ENCODE measurements around the gene PARP2. TPM values are rescaled to one million over a fixed set of nuclear protein-coding genes. Genes with fewer than 3 reads are reported as not detected.
"Not testable (repeated sequence)": the region's sequence is repeated elsewhere in the genome, so short reads cannot be mapped to it uniquely, and the experiment has no call there.

PARP2 gene
- total RNA-seq, 2 experiments from 2014 or later, result 46.3 to 47.3 TPM

DNA sequence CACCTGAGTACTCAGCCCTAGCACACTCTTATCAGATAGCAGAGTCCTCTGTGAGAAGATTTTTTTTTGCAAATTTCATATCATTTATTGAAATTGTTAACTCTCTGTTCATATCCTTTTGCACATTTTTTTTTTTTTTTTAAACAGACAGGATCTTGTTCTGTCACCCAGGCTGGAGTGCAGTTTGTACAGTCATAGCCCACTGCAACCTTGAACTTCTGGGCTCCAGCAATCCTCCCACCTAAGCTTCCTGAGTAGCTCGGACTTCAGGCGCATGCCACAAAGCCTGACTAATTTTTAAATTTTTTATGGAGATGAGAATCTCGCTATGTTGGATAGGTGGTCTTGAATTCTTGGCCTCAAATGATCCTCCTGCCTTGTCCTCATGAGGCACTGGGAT lies 4.3 kb downstream of the PARP2 start:
- intact Hi-C loops (cut with micrococcal nuclease), result no loop called here
- no peak for DNase-seq
- Mint-ChIP-seq H3K4me3 (no peak overlapping the region), H3K9me3 (peaks cover 2% of the 10 kb centered on the region), H3K27ac (no peak overlapping the region), H3K4me1 (ENCODE audit: low read depth) (peaks cover 19% of the 10 kb centered on the region), H3K36me3 (peaks cover 50% of the 10 kb centered on the region), H3K27me3 (peaks cover 3% of the 10 kb centered on the region)
- ChIA-PET POLR2A (no interaction called here), CTCF (interaction anchor here (1.0 to 6.0 kb wide), 2 partner anchors 20 to 68 kb away, joined by 5 to 26 read pairs; no protein-coding TSS in a partner anchor)

DNA sequence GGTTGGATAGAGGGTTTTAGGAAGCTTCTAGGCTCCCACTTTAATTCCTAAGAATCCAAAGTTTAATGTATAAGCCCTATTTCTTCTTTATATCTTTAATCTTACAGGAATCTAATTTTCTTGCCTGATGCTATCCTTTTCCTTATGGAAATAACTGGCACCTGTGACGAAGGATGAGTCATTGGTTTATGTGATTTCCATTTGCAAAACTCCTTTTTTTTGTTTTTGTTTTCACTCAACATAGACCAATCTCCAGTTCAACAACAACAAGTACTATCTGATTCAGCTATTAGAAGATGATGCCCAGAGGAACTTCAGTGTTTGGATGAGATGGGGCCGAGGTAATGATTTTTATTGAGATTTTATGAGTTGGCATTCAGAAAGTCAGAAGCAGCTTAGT lies 6.8 kb downstream of the PARP2 start:
- ChIA-PET POLR2A (no interaction called here), CTCF (interaction anchor here (1.3 to 6.0 kb wide), 3 partner anchors 21 to 65 kb away, joined by 4 to 26 read pairs (median 5); no protein-coding TSS in a partner anchor)
- peak overlapping the region; percentile 4 for H3K27ac Mint-ChIP-seq
- peaks cover 4% of the 10 kb centered on the region for H3K4me1 Mint-ChIP-seq (ENCODE audit: low read depth)
- no peaks in the 10 kb centered on the region for H3K9me3 Mint-ChIP-seq
- peaks cover 48% of the 10 kb centered on the region for H3K36me3 Mint-ChIP-seq
- no peak overlapping the region for H3K4me3 Mint-ChIP-seq
- no peak for DNase-seq
- intact Hi-C loops (cut with micrococcal nuclease), result no loop called here
- no peaks in the 10 kb centered on the region for H3K27me3 Mint-ChIP-seq

DNA sequence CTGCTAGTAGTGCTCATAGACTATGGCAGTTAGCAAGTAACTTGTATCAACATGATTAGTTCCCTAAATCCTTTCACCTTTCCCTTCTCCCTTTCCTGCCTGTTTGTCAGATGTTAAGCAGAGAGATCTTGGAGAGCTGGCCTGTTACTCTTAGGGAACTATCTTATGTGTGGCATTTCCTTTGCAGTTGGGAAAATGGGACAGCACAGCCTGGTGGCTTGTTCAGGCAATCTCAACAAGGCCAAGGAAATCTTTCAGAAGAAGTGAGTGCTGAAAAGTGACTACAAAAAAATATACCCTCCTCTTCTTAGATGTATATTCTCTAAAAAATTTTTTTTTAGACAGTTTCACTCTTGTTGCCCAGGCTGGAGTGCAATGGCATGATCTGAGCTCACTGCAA lies 7.4 kb downstream of the PARP2 start:
- no peaks in the 10 kb centered on the region for H3K9me3 Mint-ChIP-seq
- ChIA-PET POLR2A (no interaction called here), CTCF (interaction anchor here (6.0 kb wide), 1 partner anchor 24 kb away, joined by 26 read pairs; no protein-coding TSS in a partner anchor)
- H3K27me3 Mint-ChIP-seq, result no peaks in the 10 kb centered on the region
- intact Hi-C loops (cut with micrococcal nuclease), result no loop called here
- no peaks in the 10 kb centered on the region for H3K4me1 Mint-ChIP-seq (ENCODE audit: low read depth)
- peaks cover 47% of the 10 kb centered on the region for H3K36me3 Mint-ChIP-seq
- no peak overlapping the region for H3K27ac Mint-ChIP-seq
- H3K4me3 Mint-ChIP-seq, result no peak overlapping the region
- no peak for DNase-seq

DNA sequence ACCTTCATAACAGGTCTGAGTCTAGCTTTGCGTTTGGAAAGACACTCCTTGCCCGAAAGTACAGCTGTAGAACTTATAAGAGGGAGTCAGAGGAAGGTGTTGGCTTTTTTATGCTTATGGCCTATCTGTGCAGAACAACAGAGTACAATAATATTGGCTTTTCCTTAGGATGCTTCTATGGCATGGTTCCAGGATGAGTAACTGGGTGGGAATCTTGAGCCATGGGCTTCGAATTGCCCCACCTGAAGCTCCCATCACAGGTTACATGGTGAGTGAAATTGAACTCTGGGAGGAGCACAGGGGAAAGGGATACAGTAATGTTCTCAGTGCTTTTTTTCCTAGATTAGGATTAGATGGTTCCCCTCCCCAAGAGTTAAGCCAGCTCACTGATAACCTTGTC lies 13.0 kb downstream of the PARP2 start:
- H3K4me1 Mint-ChIP-seq (ENCODE audit: low read depth), result peaks cover 11% of the 10 kb centered on the region
- no peak overlapping the region for H3K27ac Mint-ChIP-seq
- CTCF ChIA-PET, result interaction anchor here (1.0 to 1.1 kb wide), 2 partner anchors 29 to 59 kb away, joined by 3 to 5 read pairs; no protein-coding TSS in a partner anchor
- intact Hi-C loops (cut with micrococcal nuclease), result no loop called here
- H3K4me3 Mint-ChIP-seq, result no peak overlapping the region
- POLR2A ChIA-PET, result interaction anchor here (2.3 kb wide), 1 partner anchor 13 kb away, joined by 8 read pairs; the partner anchor contains the start of gene PARP2
- no peaks in the 10 kb centered on the region for H3K27me3 Mint-ChIP-seq
- H3K36me3 Mint-ChIP-seq, result peaks cover 64% of the 10 kb centered on the region
- DNase-seq, result no peak
- H3K9me3 Mint-ChIP-seq, result no peaks in the 10 kb centered on the region

DNA sequence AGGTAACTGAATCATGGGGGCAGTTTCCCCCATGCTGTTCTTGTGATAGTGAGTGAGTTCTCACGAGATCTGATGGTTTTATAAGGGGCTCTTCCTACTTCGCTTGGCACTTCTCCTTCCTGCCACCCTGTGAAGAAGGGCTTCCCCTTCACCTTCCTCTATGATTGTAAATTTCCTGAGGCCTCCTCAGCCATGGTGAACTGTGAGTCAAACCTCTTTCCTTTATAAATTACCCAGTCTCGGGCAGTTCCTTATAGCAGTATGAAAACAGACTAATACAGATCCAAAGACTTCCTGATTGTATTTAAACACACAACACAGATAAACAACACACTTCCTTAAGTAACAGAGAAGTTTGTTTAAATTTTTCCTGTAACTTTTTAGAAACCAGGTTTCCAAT lies 15.0 kb downstream of the PARP2 start:
- CTCF ChIA-PET, DNase-seq: not testable (repeated sequence)

DNA sequence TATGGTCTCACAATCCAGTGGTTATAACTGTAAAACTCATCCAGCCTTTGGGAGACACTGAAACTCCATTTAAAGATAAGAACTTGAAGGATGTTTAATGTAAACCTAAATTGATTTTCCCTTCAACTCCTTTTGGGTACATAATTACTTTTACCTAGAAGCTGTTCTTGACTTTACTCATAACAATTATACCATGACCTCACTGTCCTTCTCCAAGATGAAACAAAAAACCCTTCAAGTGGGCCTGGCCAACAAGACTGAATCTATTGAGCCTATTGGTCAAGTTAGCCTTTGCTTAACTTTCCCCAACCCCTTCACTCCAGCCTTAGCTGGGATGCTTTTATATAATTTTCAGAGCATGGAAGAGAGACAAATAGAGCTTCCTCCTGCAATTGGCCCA lies 22.5 kb downstream of the PARP2 start:
- intact Hi-C loops (cut with micrococcal nuclease), result loop anchor here (2.0 kb wide), 1 partner anchor 33 kb away; the partner anchor contains the start of gene CCNB1IP1
- ChIA-PET CTCF (interaction anchor here (1.0 kb wide), 1 partner anchor 48 kb away, joined by 3 read pairs; no protein-coding TSS in a partner anchor), POLR2A (interaction anchor here (1.0 to 1.8 kb wide), 3 partner anchors 11 to 35 kb away, joined by 3 to 6 read pairs (median 6); partner anchors contain the start of gene PARP2)
- H3K9me3 Mint-ChIP-seq, result peaks cover 3% of the 10 kb centered on the region
- no peak overlapping the region for H3K27ac Mint-ChIP-seq
- H3K4me1 Mint-ChIP-seq (ENCODE audit: low read depth), result peaks cover 29% of the 10 kb centered on the region
- no peak for DNase-seq
- H3K36me3 Mint-ChIP-seq, result peaks cover 42% of the 10 kb centered on the region
- no peaks in the 10 kb centered on the region for H3K27me3 Mint-ChIP-seq
- no peak overlapping the region for H3K4me3 Mint-ChIP-seq

More for the DNA sequence above, 15.0 kb downstream of the PARP2 start:
- H3K4me1 Mint-ChIP-seq (ENCODE audit: low read depth), result peaks cover 11% of the 10 kb centered on the region
- intact Hi-C loops (cut with micrococcal nuclease); H3K9me3 Mint-ChIP-seq; H3K4me3 Mint-ChIP-seq; POLR2A ChIA-PET; H3K27me3 Mint-ChIP-seq: not testable (repeated sequence)
- peaks cover 55% of the 10 kb centered on the region for H3K36me3 Mint-ChIP-seq
- H3K27ac Mint-ChIP-seq, result peak overlapping the region; percentile 68

DNA sequence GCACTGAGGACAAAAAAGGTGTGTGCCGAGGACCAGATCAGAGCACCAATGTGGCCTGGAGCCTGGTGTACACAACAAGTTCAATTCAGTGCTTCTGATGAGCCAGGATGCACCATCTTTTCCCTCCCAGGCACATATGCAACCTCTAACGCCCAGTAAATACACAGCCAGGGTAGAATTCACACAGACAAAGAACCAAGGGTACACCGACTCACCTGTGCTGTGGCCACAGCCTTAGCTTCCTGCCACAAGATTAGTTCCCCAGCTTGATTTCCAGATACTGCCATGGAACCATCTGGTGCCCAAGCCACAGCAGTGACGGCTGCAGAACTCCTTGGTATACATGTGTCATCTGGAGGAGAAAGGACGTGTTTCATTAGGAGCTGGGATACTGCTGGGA lies 29.4 kb downstream of the PARP2 start:
- intact Hi-C loops (cut with micrococcal nuclease), result no loop called here
- Mint-ChIP-seq H3K9me3 (peaks cover 2% of the 10 kb centered on the region), H3K27ac (no peak overlapping the region), H3K27me3 (no peaks in the 10 kb centered on the region), H3K4me3 (no peak overlapping the region), H3K36me3 (peaks cover 69% of the 10 kb centered on the region), H3K4me1 (ENCODE audit: low read depth) (peaks cover 8% of the 10 kb centered on the region)
- POLR2A ChIA-PET, result no interaction called here
- DNase-seq, result peak; percentile 16
- CTCF ChIA-PET, result no interaction called here

DNA sequence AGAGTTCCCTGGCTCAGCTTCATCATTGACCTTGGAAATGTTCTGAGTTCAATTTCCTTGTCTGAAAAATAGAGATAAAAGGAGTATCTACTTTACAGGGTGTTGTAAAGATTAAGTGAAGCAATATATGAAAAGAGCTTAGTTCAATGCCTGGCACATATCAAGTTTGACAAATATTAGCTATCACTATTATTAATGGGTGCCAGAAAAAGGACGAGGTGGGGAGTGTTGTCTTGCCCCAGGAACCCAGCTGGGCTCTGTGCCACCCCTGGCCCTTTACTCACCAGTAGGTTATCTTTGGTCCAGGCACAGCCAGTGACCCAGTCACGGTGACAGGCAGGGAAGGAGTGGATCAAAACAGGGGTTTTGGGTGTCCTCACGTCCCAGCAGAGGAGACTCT lies 32.0 kb downstream of the PARP2 start:
- CTCF ChIA-PET, result interaction anchor here (1.1 to 1.5 kb wide), 2 partner anchors 39 to 238 kb away, joined by 3 read pairs; no protein-coding TSS in a partner anchor
- Mint-ChIP-seq H3K4me1 (ENCODE audit: low read depth) (no peaks in the 10 kb centered on the region), H3K4me3 (no peak overlapping the region), H3K27ac (no peak overlapping the region), H3K36me3 (peaks cover 58% of the 10 kb centered on the region), H3K9me3 (no peaks in the 10 kb centered on the region), H3K27me3 (no peaks in the 10 kb centered on the region)
- POLR2A ChIA-PET, result interaction anchor here (0.9 kb wide), 1 partner anchor 10 kb away, joined by 3 read pairs; no protein-coding TSS in a partner anchor
- no peak for DNase-seq
- intact Hi-C loops (cut with micrococcal nuclease), result no loop called here

DNA sequence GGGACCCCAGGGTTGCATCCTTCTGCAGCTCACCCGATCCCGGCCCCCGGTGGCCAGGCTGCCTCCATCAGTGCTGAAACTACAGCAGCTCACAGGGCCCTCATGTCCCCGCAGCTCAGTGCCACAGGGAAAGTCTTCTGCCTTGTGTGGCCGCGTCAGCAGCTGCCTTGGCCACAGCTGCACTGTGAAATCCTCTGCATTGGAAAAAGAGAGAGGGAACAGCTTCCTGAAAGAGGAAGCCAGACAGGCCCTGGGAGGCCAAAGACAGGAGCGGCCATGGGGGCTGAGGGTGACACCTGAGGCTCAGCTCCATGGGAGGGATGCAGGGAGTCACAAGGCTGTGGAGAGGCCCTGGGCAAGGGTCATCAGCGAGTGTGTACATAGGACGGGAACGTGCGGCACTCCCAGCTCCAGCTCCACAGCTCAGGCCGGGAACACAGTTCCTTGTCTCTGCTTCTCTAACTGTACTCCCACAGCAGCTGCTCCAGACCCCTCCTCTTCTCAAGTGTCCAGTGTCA lies 32.7 kb downstream of the PARP2 start:
- Mint-ChIP-seq H3K36me3 (peaks cover 59% of the 10 kb centered on the region), H3K4me3 (no peak overlapping the region), H3K27me3 (no peaks in the 10 kb centered on the region), H3K27ac (no peak overlapping the region), H3K4me1 (ENCODE audit: low read depth) (peaks cover 2% of the 10 kb centered on the region), H3K9me3 (no peaks in the 10 kb centered on the region)
- POLR2A ChIA-PET, result interaction anchor here (0.9 kb wide), 1 partner anchor 9 kb away, joined by 3 read pairs; no protein-coding TSS in a partner anchor
- intact Hi-C loops (cut with micrococcal nuclease), result no loop called here
- no peak for DNase-seq
- CTCF ChIA-PET, result interaction anchor here (1.1 to 1.5 kb wide), 2 partner anchors 38 to 237 kb away, joined by 3 read pairs; no protein-coding TSS in a partner anchor

DNA sequence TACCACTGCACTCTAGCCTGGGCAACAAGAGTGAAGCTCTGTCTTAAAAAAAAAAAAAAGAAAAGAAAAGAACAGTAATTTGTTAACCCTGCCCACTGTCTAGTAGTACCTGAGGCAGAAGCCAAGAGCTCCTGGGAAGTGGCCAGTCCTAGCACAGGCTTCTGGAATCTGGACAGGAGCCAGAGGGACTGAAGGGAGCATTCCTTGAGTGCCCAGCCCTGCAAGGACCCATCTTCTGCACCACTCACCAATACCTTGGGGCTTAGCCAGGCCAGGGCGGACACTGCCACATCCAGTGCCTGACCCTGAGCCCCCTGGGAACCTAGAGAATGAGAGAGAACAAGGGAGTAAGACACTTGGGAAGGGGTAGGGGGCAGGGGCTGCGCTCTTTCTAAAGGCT lies 33.7 kb downstream of the PARP2 start:
- no peak for DNase-seq
- ChIA-PET POLR2A (no interaction called here), CTCF (interaction anchor here (1.5 kb wide), 1 partner anchor 236 kb away, joined by 3 read pairs; no protein-coding TSS in a partner anchor)
- H3K27me3 Mint-ChIP-seq, result no peaks in the 10 kb centered on the region
- peaks cover 52% of the 10 kb centered on the region for H3K36me3 Mint-ChIP-seq
- no peak overlapping the region for H3K27ac Mint-ChIP-seq
- H3K9me3 Mint-ChIP-seq, result no peaks in the 10 kb centered on the region
- no peak overlapping the region for H3K4me3 Mint-ChIP-seq
- intact Hi-C loops (cut with micrococcal nuclease), result no loop called here
- H3K4me1 Mint-ChIP-seq (ENCODE audit: low read depth), result peaks cover 2% of the 10 kb centered on the region

DNA sequence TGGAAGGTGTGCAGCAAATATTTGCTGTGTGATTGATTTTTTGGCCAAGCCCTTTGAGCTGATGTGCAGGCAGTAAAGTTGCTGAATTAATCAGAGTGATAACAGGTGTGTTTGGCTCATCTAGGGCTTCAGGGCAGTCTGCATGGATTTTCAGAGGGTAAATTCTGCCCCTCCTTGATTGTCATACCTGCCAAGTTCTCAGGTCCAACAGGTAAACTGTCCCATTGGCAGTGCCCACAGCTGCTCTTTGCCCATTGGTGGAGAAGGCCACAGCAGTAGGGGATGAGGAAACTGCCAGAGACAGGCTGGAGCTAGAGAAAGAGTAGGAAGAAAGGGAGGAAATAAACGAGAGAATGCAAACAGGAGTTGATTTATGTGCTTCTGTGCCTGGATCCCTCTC lies 36.3 kb downstream of the PARP2 start:
- Mint-ChIP-seq H3K4me3 (no peak overlapping the region), H3K4me1 (ENCODE audit: low read depth) (peaks cover 2% of the 10 kb centered on the region), H3K27me3 (no peaks in the 10 kb centered on the region), H3K36me3 (peaks cover 56% of the 10 kb centered on the region), H3K27ac (no peak overlapping the region), H3K9me3 (no peaks in the 10 kb centered on the region)
- intact Hi-C loops (cut with micrococcal nuclease), result no loop called here
- ChIA-PET POLR2A (no interaction called here), CTCF (interaction anchor here (1.0 kb wide), 1 partner anchor 52 kb away, joined by 3 read pairs; no protein-coding TSS in a partner anchor)
- DNase-seq, result no peak

DNA sequence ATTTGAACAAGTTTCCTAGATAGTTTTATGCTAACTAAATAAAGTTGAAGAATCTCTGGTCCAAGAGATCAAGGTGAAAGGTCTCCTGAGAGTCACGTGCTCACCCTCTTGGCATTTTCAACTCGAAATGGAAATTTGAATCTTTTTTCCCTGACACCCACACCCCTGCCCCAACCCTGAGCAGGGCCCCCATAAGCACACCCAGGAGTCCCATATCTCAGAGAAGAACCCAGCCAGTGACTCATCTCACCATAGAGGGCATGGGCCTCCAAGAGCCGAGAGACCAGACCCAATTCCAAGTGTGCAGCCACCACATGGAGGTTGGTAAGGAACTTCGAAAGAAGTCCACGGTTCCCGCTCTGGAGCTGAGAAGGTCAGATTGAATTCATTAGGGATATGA lies 37.2 kb downstream of the PARP2 start:
- H3K4me1 Mint-ChIP-seq (ENCODE audit: low read depth), result peaks cover 2% of the 10 kb centered on the region
- H3K27ac Mint-ChIP-seq, result peak overlapping the region; percentile 47
- POLR2A ChIA-PET, result interaction anchor here (1.3 kb wide), 1 partner anchor 37 kb away, joined by 3 read pairs; the partner anchor contains the start of gene PARP2
- H3K27me3 Mint-ChIP-seq, result no peaks in the 10 kb centered on the region
- peaks cover 54% of the 10 kb centered on the region for H3K36me3 Mint-ChIP-seq
- intact Hi-C loops (cut with micrococcal nuclease), result no loop called here
- H3K9me3 Mint-ChIP-seq, result no peaks in the 10 kb centered on the region
- H3K4me3 Mint-ChIP-seq, result no peak overlapping the region
- CTCF ChIA-PET, result interaction anchor here (1.0 kb wide), 1 partner anchor 53 kb away, joined by 3 read pairs; no protein-coding TSS in a partner anchor
- no peak for DNase-seq
